SK-N-SH treated with all-trans-retinoic acid at 6 μM for 48 hours (cell line): ENCODE measurements around the gene PEDS1.

Experiments used
- ATAC-seq: fragments of 200-7000 bp; cut with Tn5 transposase; 3 replicates; pipeline ENCODE4 v1.9.1; 2020; ENCODE audit warnings: mild to moderate bottlenecking, moderate library complexity
- ARNTL ChIP-seq: fragments of 450-650 bp; formaldehyde crosslinking; IDR thresholded peaks from 2 replicates; pipeline ENCODE4 v1.5.0; 2020; ENCODE audit warnings: low read depth, mild to moderate bottlenecking, moderate library complexity, borderline replicate concordance
- BACH2 ChIP-seq: fragments of 250-450 bp; sonication (Bioruptor Pico); IDR thresholded peaks from 2 replicates; pipeline ENCODE4 v1.9.0; 2021; ENCODE audit warnings: mild to moderate bottlenecking, borderline replicate concordance
- CREB5 ChIP-seq: fragments of 250-450 bp; sonication (Bioruptor Pico); IDR thresholded peaks from 2 replicates; pipeline ENCODE4 v1.5.1; 2020; ENCODE audit warnings: low read depth, mild to moderate bottlenecking, moderate library complexity
- CSDC2 ChIP-seq: fragments of 250-450 bp; sonication (Bioruptor Pico); IDR thresholded peaks from 2 replicates; pipeline ENCODE4 v1.5.0; 2020; ENCODE audit warnings: mild to moderate bottlenecking, moderate library complexity
- CSRNP3 ChIP-seq: fragments of 250-450 bp; sonication (Bioruptor Pico); IDR thresholded peaks from 2 replicates; pipeline ENCODE4 v1.5.1; 2021; ENCODE audit warnings: mild to moderate bottlenecking, moderate library complexity
- ESRRG ChIP-seq: fragments of 250-450 bp; sonication (Bioruptor Pico); IDR thresholded peaks from 2 replicates; pipeline ENCODE4 v1.6.1; 2021; ENCODE audit warnings: mild to moderate bottlenecking
- GLIS3 ChIP-seq: fragments of 250-450 bp; sonication (Bioruptor Pico); IDR thresholded peaks from 2 replicates; pipeline ENCODE4 v1.5.0; 2020; ENCODE audit warnings: mild to moderate bottlenecking, moderate library complexity
- ISL1 ChIP-seq: fragments of 250-450 bp; sonication (Bioruptor Pico); IDR thresholded peaks from 2 replicates; pipeline ENCODE4 v2.1.2; 2022; ENCODE audit warnings: mild to moderate bottlenecking, moderate library complexity
- OSR1 ChIP-seq: fragments of 250-450 bp; sonication (Bioruptor Pico); IDR thresholded peaks from 2 replicates; pipeline ENCODE4 v1.8.0; 2022; ENCODE audit warnings: moderate library complexity, mild to moderate bottlenecking, inconsistent platforms
- POU6F1 ChIP-seq: fragments of 250-450 bp; sonication (Bioruptor Pico); IDR thresholded peaks from 2 replicates; pipeline ENCODE4 v1.8.0; 2021; ENCODE audit warnings: low read depth, mild to moderate bottlenecking, moderate library complexity, borderline replicate concordance
- PPARA ChIP-seq: fragments of 250-450 bp; sonication (Bioruptor Pico); IDR thresholded peaks from 2 replicates; pipeline ENCODE4 v1.5.0; 2020; ENCODE audit warnings: mild to moderate bottlenecking, borderline replicate concordance
- RARB ChIP-seq: fragments of 250-450 bp; sonication (Bioruptor Pico); IDR thresholded peaks from 2 replicates; pipeline ENCODE4 v1.8.0; 2021; ENCODE audit warnings: mild to moderate bottlenecking, moderate library complexity
- SNAI2 ChIP-seq: fragments of 250-450 bp; sonication (Bioruptor Pico); IDR thresholded peaks from 2 replicates; pipeline ENCODE4 v1.5.0; 2020; ENCODE audit warnings: mild to moderate bottlenecking, moderate library complexity
- TCF4 ChIP-seq: fragments of 250-450 bp; sonication (Bioruptor Pico); IDR thresholded peaks from 2 replicates; pipeline ENCODE4 v1.8.0; 2021; ENCODE audit warnings: mild to moderate bottlenecking, moderate library complexity, borderline replicate concordance
- TOX ChIP-seq: fragments of 250-450 bp; sonication (Bioruptor Pico); IDR thresholded peaks from 2 replicates; pipeline ENCODE4 v1.8.0; 2021; ENCODE audit warnings: mild to moderate bottlenecking, moderate library complexity, borderline replicate concordance
- TSHZ2 ChIP-seq: fragments of 250-450 bp; sonication (Bioruptor Pico); IDR thresholded peaks from 2 replicates; pipeline ENCODE4 v1.5.0; 2020; ENCODE audit warnings: mild to moderate bottlenecking, moderate library complexity
- ZC3H10 ChIP-seq: fragments of 250-450 bp; sonication (Bioruptor Pico); IDR thresholded peaks from 2 replicates; pipeline ENCODE4 v1.5.1; 2021; ENCODE audit warnings: mild to moderate bottlenecking, moderate library complexity
- ZFP30 ChIP-seq: fragments of 450-650 bp; formaldehyde crosslinking; IDR thresholded peaks from 2 replicates; pipeline ENCODE4 v1.5.0; 2022; ENCODE audit warnings: mild to moderate bottlenecking, moderate library complexity
- ZNF565 ChIP-seq: fragments of 450-650 bp; formaldehyde crosslinking; conservative IDR thresholded peaks from 2 replicates; pipeline ENCODE4 v1.5.0; 2020; ENCODE audit warnings: low read depth, mild to moderate bottlenecking, moderate library complexity
- ZNF70 ChIP-seq: fragments of 450-650 bp; formaldehyde crosslinking; IDR thresholded peaks from 2 replicates; pipeline ENCODE4 v1.5.0; 2020; ENCODE audit warnings: mild to moderate bottlenecking, moderate library complexity
- ZNF8 ChIP-seq: fragments of 450-650 bp; formaldehyde crosslinking; IDR thresholded peaks from 2 replicates; pipeline ENCODE4 v1.5.0; 2020; ENCODE audit warnings: mild to moderate bottlenecking, moderate library complexity

Gene PEDS1

GRCh38 chr20:50198716-50199115, 45.2 kb upstream of the PEDS1 start:
- ATAC-seq, result no peak
- TF ChIP-seq ZNF8 (CRISPR knock-in tag) (no peak), TOX (no peak), ZFP30 (CRISPR knock-in tag) (no peak), SNAI2 (CRISPR knock-in tag) (no peak), GLIS3 (no peak), RARB (CRISPR knock-in tag) (no peak), CREB5 (CRISPR knock-in tag) (no peak), ISL1 (CRISPR knock-in tag) (no peak), ZNF70 (CRISPR knock-in tag) (no peak), ARNTL (CRISPR knock-in tag) (no peak), ESRRG (no peak), TCF4 (CRISPR knock-in tag) (no peak), OSR1 (CRISPR knock-in tag) (no peak), PPARA (CRISPR knock-in tag) (no peak)

GRCh38 chr20:50198180-50198666, 44.7 kb upstream of the PEDS1 start:
- no peak for ATAC-seq
- TF ChIP-seq POU6F1 (CRISPR knock-in tag) (no peak), TSHZ2 (CRISPR knock-in tag) (no peak), SNAI2 (CRISPR knock-in tag) (no peak), ZNF565 (CRISPR knock-in tag) (no peak), ZC3H10 (no peak), GLIS3 (no peak)
- TF ChIP-seq, all 23 proteins: peak for 0

GRCh38 chr20:50197463-50198179, 44.1 kb upstream of the PEDS1 start:
- no peak for ATAC-seq
- TF ChIP-seq CSRNP3 (CRISPR knock-in tag), result no peak
- no peak for TF ChIP-seq ZNF8 (CRISPR knock-in tag)
- no peak for TF ChIP-seq ZC3H10
- TF ChIP-seq TOX, result no peak
- no peak for TF ChIP-seq PPARA (CRISPR knock-in tag)
- TF ChIP-seq GLIS3, result no peak
- no peak for TF ChIP-seq CSDC2
- no peak for TF ChIP-seq POU6F1 (CRISPR knock-in tag)
- TF ChIP-seq BACH2 (CRISPR knock-in tag), result no peak
- no peak for TF ChIP-seq ZNF565 (CRISPR knock-in tag)
- TF ChIP-seq ESRRG, result no peak
- TF ChIP-seq OSR1 (CRISPR knock-in tag), result no peak
- TF ChIP-seq TCF4 (CRISPR knock-in tag), result no peak
- no peak for TF ChIP-seq TSHZ2 (CRISPR knock-in tag)
